OCI-LY1 (cell line): ENCODE data around the gene NBEA.

Source experiments
- CTCF ChIP-seq: fragments of 200-600 bp; sonication (generic), shearing (Covaris generic); IDR thresholded peaks from 2 replicates; pipeline ENCODE4 v1.5.1; 2017; ENCODE audit warnings: mild to moderate bottlenecking, antibody characterized with exemption, low read length, moderate library complexity, mixed read lengths
- EZH2 ChIP-seq: fragments of 200-600 bp; sonication (generic), shearing (Covaris generic); IDR thresholded peaks from 2 replicates; pipeline ENCODE4 v1.8.0; 2017; ENCODE audit warnings: borderline replicate concordance, mixed run types, mild to moderate bottlenecking, antibody characterized with exemption, low read length, moderate library complexity, mixed read lengths

GRCh38 chr13:35561540-35561939 is 619.5 kb downstream of the NBEA start:
- TF ChIP-seq CTCF (no peak), EZH2 (no peak)
